ENCODE measurements around the gene SLC23A2. TPM values are rescaled to one million over a fixed set of nuclear protein-coding genes. Genes with fewer than 3 reads are reported as not detected.

SLC23A2 gene
- total RNA-seq, 1 experiment from 2014 or later = 14.6 TPM

- BruUV-seq (replicated peaks) = no TSS peak
- POLR2A ChIA-PET = no interaction called here
- CTCF ChIA-PET = interaction anchor here (1.1 kb wide), 1 partner anchor 14 kb away, joined by 3 read pairs; no protein-coding TSS in a partner anchor
- H3K9me3 ChIP-seq (ENCODE audit: control insufficient read depth, insufficient read depth, low read depth, low read length) = no peaks in the 10 kb centered on the region
- intact Hi-C loops (cut with micrococcal nuclease; ENCODE audit: unreplicated experiment) (no loop called here), in situ Hi-C loops (cut with HindIII; ENCODE audit: low pct_unique_long_range_greater_than_20kb, low sequenced_read_pairs) (no loop called here)
- no peaks in the 10 kb centered on the region for H3K27me3 ChIP-seq (ENCODE audit: control insufficient read depth, insufficient read depth, low read length)
- no peak overlapping the region for H3K4me3 ChIP-seq (ENCODE audit: low read depth in 2 of 2, low read length in 2 of 2)
- TF ChIP-seq CTCF (IDR thresholded peaks at IDR 0.05) = no peak
- no peak for TF ChIP-seq POLR2AphosphoS5 (IDR thresholded peaks at IDR 0.05; ENCODE audit: low read depth, low read length)
- TF ChIP-seq SIN3A (IDR thresholded peaks at IDR 0.05; ENCODE audit: borderline replicate concordance, insufficient read depth, low read depth, low read length) = no peak
- TF ChIP-seq REST (IDR thresholded peaks at IDR 0.05; ENCODE audit: insufficient read depth in 1 of 2, low read depth in 2 of 2, low read length in 1 of 2) = no peak
- no peak for TF ChIP-seq TCF7L2 (IDR thresholded peaks at IDR 0.05; ENCODE audit: low read depth, low read length)
- ATAC-seq (no peak), DNase-seq (ENCODE audit: low read depth, low spot score) (no peak)
- H3K27ac ChIP-seq (ENCODE audit: low read length) = no peak overlapping the region
- no peaks in the 10 kb centered on the region for H3K4me1 ChIP-seq (ENCODE audit: control insufficient read depth, insufficient read depth, low read length)
- no peaks in the 10 kb centered on the region for H3K36me3 ChIP-seq (ENCODE audit: control insufficient read depth, insufficient read depth, low read length)
These were observed 187.2 kb downstream of the SLC23A2 start for GRCh38 chr20:4813863-4814695.

GRCh38 chr20:4813076-4813862 is 188.0 kb downstream of the SLC23A2 start:
- no peak for ATAC-seq
- in situ Hi-C loops (cut with HindIII; ENCODE audit: low pct_unique_long_range_greater_than_20kb, low sequenced_read_pairs) = no loop called here
- Histone ChIP-seq H3K4me1 (ENCODE audit: control insufficient read depth, insufficient read depth, low read length) (no peaks in the 10 kb centered on the region), H3K36me3 (ENCODE audit: control insufficient read depth, insufficient read depth, low read length) (no peaks in the 10 kb centered on the region), H3K27me3 (ENCODE audit: control insufficient read depth, insufficient read depth, low read length) (no peaks in the 10 kb centered on the region), H3K4me3 (ENCODE audit: low read depth in 2 of 2, low read length in 2 of 2) (no peak overlapping the region), H3K27ac (ENCODE audit: low read length) (no peak overlapping the region), H3K9me3 (ENCODE audit: control insufficient read depth, insufficient read depth, low read depth, low read length) (no peaks in the 10 kb centered on the region)
- TF ChIP-seq REST (IDR thresholded peaks at IDR 0.05; ENCODE audit: insufficient read depth in 1 of 2, low read depth in 2 of 2, low read length in 1 of 2) (no peak), POLR2AphosphoS5 (IDR thresholded peaks at IDR 0.05; ENCODE audit: low read depth, low read length) (no peak), TCF7L2 (IDR thresholded peaks at IDR 0.05; ENCODE audit: low read depth, low read length) (no peak), SIN3A (IDR thresholded peaks at IDR 0.05; ENCODE audit: borderline replicate concordance, insufficient read depth, low read depth, low read length) (no peak), CTCF (IDR thresholded peaks at IDR 0.05) (no peak)
- POLR2A ChIA-PET = no interaction called here
- intact Hi-C loops (cut with micrococcal nuclease; ENCODE audit: unreplicated experiment) = no loop called here
- BruUV-seq (replicated peaks) = no TSS peak
- CTCF ChIA-PET = interaction anchor here (1.1 kb wide), 1 partner anchor 14 kb away, joined by 3 read pairs; no protein-coding TSS in a partner anchor
- no peak for DNase-seq (ENCODE audit: low read depth, low spot score)

All from Panc1 (cell line).